ENCODE results near the gene HS6ST1. TPM values are rescaled to one million over a fixed set of nuclear protein-coding genes. Genes with fewer than 3 reads are reported as not detected.
"Not testable (repeated sequence)": the region's sequence is repeated elsewhere in the genome, so short reads cannot be mapped to it uniquely, and the experiment has no call there.

HS6ST1 gene
- polyA plus RNA-seq, 1 donor (not counting 4 experiments of a cell fraction or from before 2014, with no cell fraction given) = 6.3 TPM

DNA sequence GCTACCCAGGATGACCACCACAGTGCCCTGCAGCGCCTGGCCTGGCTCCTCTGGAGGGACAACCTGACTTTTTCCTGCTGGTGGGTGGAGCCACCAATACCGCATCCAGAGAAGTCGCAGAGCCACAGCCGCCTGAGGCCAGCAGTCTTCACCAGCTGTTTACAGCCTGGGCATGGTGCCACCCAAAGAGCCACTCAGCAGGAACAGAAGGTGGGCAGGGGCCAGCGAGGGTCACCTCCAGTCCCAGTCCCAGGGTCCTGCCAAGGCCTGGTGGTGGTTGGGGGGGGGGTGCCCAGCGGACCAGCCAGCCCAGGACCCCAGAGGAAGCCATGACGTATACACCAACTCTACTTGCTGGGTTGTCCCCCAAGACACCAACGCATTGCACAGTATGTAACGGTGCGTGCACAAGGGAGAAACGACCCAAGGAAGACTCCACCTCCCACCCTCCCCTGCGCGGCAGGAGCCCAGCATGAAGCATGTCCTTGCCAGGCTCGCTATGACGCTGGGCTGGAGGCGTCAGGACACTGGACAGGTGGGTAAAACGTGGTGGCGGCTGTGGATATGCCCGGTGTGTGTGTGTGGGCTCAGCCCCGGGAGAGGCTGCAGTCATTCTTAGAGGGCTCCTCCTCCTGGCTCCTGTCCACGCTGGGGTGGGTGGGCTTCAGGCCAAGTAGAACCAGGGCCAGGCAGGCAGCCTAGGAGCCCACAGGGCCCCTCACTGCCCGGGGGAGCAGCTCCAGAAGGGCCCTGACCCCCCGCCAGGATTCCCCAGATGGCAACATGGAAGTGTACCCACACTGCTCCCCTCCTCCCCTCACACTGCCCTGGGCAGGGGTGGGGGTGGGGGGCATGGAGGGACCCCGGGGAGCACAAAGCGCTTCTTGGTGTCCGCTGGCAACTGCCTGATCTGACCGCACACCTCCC lies 49.3 kb downstream of the HS6ST1 start:
- TF ChIP-seq EZH2 (IDR thresholded peaks at IDR 0.05; ENCODE audit: low read length) = no peak
- TF ChIP-seq, protein P1, sequence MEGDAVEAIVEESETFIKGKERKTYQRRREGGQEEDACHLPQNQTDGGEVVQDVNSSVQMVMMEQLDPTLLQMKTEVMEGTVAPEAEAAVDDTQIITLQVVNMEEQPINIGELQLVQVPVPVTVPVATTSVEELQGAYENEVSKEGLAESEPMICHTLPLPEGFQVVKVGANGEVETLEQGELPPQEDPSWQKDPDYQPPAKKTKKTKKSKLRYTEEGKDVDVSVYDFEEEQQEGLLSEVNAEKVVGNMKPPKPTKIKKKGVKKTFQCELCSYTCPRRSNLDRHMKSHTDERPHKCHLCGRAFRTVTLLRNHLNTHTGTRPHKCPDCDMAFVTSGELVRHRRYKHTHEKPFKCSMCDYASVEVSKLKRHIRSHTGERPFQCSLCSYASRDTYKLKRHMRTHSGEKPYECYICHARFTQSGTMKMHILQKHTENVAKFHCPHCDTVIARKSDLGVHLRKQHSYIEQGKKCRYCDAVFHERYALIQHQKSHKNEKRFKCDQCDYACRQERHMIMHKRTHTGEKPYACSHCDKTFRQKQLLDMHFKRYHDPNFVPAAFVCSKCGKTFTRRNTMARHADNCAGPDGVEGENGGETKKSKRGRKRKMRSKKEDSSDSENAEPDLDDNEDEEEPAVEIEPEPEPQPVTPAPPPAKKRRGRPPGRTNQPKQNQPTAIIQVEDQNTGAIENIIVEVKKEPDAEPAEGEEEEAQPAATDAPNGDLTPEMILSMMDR (optimal IDR thresholded peaks at IDR 0.05 in 1 of 3, IDR thresholded peaks at IDR 0.05 in 1 of 3, conservative IDR thresholded peaks at IDR 0.05 in 1 of 3; ENCODE audit: extremely low read depth in 1 of 3, insufficient read depth in 2 of 3, low read length in 3 of 3) = no peak
- Histone ChIP-seq H2AFZ (ENCODE audit: control insufficient read depth, low read length) (no peak overlapping the region), H3K4me3 (ENCODE audit: control insufficient read depth in 2 of 3, extremely low read depth in 1 of 3, insufficient read depth in 2 of 3, low read depth in 1 of 3, low read length in 3 of 3) (no peak overlapping the region), H3K27ac (ENCODE audit: control insufficient read depth, insufficient read depth, low read length) (no peak overlapping the region), H3K9ac (ENCODE audit: control insufficient read depth, extremely low read depth, insufficient read depth, low read length) (no peak overlapping the region), H3K4me2 (ENCODE audit: control insufficient read depth, extremely low read depth, insufficient read depth, low read depth, low read length) (no peak overlapping the region), H3K79me2 (ENCODE audit: control insufficient read depth, insufficient read depth, low read length) (no peaks in the 10 kb centered on the region), H4K20me1 (ENCODE audit: control insufficient read depth, extremely low read depth, insufficient read depth, low read length) (no peaks in the 10 kb centered on the region), H3K27me3 (ENCODE audit: control insufficient read depth, extremely low read depth, insufficient read depth, low read length) (no peaks in the 10 kb centered on the region), H3K9me1 (ENCODE audit: control insufficient read depth, extremely low read depth, insufficient read depth, low read length) (no peaks in the 10 kb centered on the region), H3K36me3 (ENCODE audit: control insufficient read depth in 2 of 2, extremely low read depth in 1 of 2, insufficient read depth in 2 of 2, low read length in 2 of 2) (peaks cover 0 to 3% of the 10 kb centered on the region in 2 experiments), H3K9me3 (ENCODE audit: control insufficient read depth, low read depth, low read length) (peaks cover 1% of the 10 kb centered on the region), H3K4me1 (ENCODE audit: control insufficient read depth, extremely low read depth, insufficient read depth, low read length) (no peaks in the 10 kb centered on the region)
- DNase-seq (ENCODE audit: low read depth, low spot score) (no peak), FAIRE-seq (no peak)
- dilution Hi-C loops (cut with MboI; ENCODE audit: extremely low pct_ligation_motif_present, low sequenced_read_pairs) = no loop called here

DNA sequence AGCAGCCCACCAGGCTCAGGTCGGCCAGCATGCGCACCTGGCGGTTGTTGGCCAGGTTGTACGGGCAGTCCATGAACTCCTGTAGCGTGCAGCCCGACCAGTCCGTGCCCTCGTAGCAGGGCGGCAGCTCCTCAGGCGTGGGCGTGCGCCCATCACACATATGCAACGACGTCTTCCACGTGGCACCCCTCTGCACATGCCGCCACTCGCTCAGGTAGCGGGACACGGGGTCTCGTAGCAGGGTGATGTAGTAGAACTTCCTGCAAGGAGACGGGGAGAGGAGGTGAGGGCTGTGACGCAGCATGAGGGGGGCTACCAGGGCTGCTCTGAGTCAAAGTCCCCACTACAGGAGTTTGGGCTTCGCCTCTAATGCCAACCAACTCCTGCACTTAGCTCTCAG lies 50.1 kb downstream of the HS6ST1 start:
- H3K4me2 ChIP-seq (ENCODE audit: control insufficient read depth, extremely low read depth, insufficient read depth, low read depth, low read length); H3K4me1 ChIP-seq (ENCODE audit: control insufficient read depth, extremely low read depth, insufficient read depth, low read length); FAIRE-seq; dilution Hi-C loops (cut with MboI; ENCODE audit: extremely low pct_ligation_motif_present, low sequenced_read_pairs); H4K20me1 ChIP-seq (ENCODE audit: control insufficient read depth, extremely low read depth, insufficient read depth, low read length); H3K9me3 ChIP-seq (ENCODE audit: control insufficient read depth, low read depth, low read length); H3K79me2 ChIP-seq (ENCODE audit: control insufficient read depth, insufficient read depth, low read length); H3K9ac ChIP-seq (ENCODE audit: control insufficient read depth, extremely low read depth, insufficient read depth, low read length); H3K9me1 ChIP-seq (ENCODE audit: control insufficient read depth, extremely low read depth, insufficient read depth, low read length); H3K36me3 ChIP-seq (ENCODE audit: control insufficient read depth in 2 of 2, extremely low read depth in 1 of 2, insufficient read depth in 2 of 2, low read length in 2 of 2); H3K27me3 ChIP-seq (ENCODE audit: control insufficient read depth, extremely low read depth, insufficient read depth, low read length); H3K27ac ChIP-seq (ENCODE audit: control insufficient read depth, insufficient read depth, low read length); H2AFZ ChIP-seq (ENCODE audit: control insufficient read depth, low read length); H3K4me3 ChIP-seq (ENCODE audit: control insufficient read depth in 2 of 3, extremely low read depth in 1 of 3, insufficient read depth in 2 of 3, low read depth in 1 of 3, low read length in 3 of 3); DNase-seq (ENCODE audit: low read depth, low spot score): not testable (repeated sequence)

DNA sequence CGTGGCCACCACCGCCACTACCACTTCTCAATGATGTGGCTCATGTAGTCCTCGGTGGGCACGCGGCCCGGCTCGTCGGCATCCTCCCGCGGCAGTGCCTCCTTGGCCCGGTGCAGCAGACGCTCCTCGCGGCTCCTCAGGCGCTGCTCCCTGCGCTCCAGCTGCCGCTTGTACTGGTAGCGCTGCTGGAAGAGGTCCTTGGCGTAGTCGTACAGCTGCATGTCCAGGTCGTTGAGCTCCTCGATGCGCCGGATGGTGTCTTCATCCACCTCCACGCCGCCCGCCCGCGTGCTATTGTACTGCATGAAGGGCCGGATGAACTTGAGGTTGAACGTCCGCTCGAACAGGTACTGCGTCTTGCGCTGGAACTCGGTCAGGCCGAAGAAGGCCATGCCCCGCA lies 50.5 kb downstream of the HS6ST1 start:
- H3K27me3 ChIP-seq (ENCODE audit: control insufficient read depth, extremely low read depth, insufficient read depth, low read length); dilution Hi-C loops (cut with MboI; ENCODE audit: extremely low pct_ligation_motif_present, low sequenced_read_pairs); H3K4me1 ChIP-seq (ENCODE audit: control insufficient read depth, extremely low read depth, insufficient read depth, low read length); H3K9me1 ChIP-seq (ENCODE audit: control insufficient read depth, extremely low read depth, insufficient read depth, low read length); H3K4me2 ChIP-seq (ENCODE audit: control insufficient read depth, extremely low read depth, insufficient read depth, low read depth, low read length); DNase-seq (ENCODE audit: low read depth, low spot score); H3K9me3 ChIP-seq (ENCODE audit: control insufficient read depth, low read depth, low read length); H3K36me3 ChIP-seq (ENCODE audit: control insufficient read depth in 2 of 2, extremely low read depth in 1 of 2, insufficient read depth in 2 of 2, low read length in 2 of 2); FAIRE-seq; H3K4me3 ChIP-seq (ENCODE audit: control insufficient read depth in 2 of 3, extremely low read depth in 1 of 3, insufficient read depth in 2 of 3, low read depth in 1 of 3, low read length in 3 of 3); H3K27ac ChIP-seq (ENCODE audit: control insufficient read depth, insufficient read depth, low read length); H4K20me1 ChIP-seq (ENCODE audit: control insufficient read depth, extremely low read depth, insufficient read depth, low read length); H2AFZ ChIP-seq (ENCODE audit: control insufficient read depth, low read length); H3K9ac ChIP-seq (ENCODE audit: control insufficient read depth, extremely low read depth, insufficient read depth, low read length); H3K79me2 ChIP-seq (ENCODE audit: control insufficient read depth, insufficient read depth, low read length): not testable (repeated sequence)

DNA sequence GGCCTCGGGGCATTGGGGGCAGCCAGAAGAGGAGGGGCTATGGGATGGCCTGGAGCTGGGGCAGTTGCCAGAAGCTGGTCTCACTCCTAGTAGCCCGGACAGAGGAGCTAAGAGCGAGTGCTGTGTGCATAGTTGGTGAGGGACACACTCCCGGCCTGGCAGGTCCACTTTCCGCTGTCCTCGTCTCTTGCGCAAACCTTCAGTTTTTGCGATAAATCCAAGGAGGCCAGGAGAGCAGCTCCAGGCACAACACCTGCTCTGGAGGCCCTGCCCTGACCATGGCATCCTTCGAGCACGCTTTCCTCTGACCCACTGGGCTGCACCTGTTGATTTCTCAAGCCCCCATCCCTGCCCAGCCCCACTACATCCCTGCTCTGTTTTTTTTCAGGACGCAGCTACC lies 51.0 kb downstream of the HS6ST1 start:
- H3K4me2 ChIP-seq (ENCODE audit: control insufficient read depth, extremely low read depth, insufficient read depth, low read depth, low read length); H3K27me3 ChIP-seq (ENCODE audit: control insufficient read depth, extremely low read depth, insufficient read depth, low read length); H3K27ac ChIP-seq (ENCODE audit: control insufficient read depth, insufficient read depth, low read length); H3K4me3 ChIP-seq (ENCODE audit: control insufficient read depth in 2 of 3, extremely low read depth in 1 of 3, insufficient read depth in 2 of 3, low read depth in 1 of 3, low read length in 3 of 3); H3K9me1 ChIP-seq (ENCODE audit: control insufficient read depth, extremely low read depth, insufficient read depth, low read length); H3K36me3 ChIP-seq (ENCODE audit: control insufficient read depth in 2 of 2, extremely low read depth in 1 of 2, insufficient read depth in 2 of 2, low read length in 2 of 2); H2AFZ ChIP-seq (ENCODE audit: control insufficient read depth, low read length); H3K4me1 ChIP-seq (ENCODE audit: control insufficient read depth, extremely low read depth, insufficient read depth, low read length); H3K9ac ChIP-seq (ENCODE audit: control insufficient read depth, extremely low read depth, insufficient read depth, low read length); H4K20me1 ChIP-seq (ENCODE audit: control insufficient read depth, extremely low read depth, insufficient read depth, low read length); H3K9me3 ChIP-seq (ENCODE audit: control insufficient read depth, low read depth, low read length); DNase-seq (ENCODE audit: low read depth, low spot score); dilution Hi-C loops (cut with MboI; ENCODE audit: extremely low pct_ligation_motif_present, low sequenced_read_pairs); H3K79me2 ChIP-seq (ENCODE audit: control insufficient read depth, insufficient read depth, low read length); FAIRE-seq: not testable (repeated sequence)
